Measurements from ENCODE around the gene MPZL2.

MPZL2 gene

DNA sequence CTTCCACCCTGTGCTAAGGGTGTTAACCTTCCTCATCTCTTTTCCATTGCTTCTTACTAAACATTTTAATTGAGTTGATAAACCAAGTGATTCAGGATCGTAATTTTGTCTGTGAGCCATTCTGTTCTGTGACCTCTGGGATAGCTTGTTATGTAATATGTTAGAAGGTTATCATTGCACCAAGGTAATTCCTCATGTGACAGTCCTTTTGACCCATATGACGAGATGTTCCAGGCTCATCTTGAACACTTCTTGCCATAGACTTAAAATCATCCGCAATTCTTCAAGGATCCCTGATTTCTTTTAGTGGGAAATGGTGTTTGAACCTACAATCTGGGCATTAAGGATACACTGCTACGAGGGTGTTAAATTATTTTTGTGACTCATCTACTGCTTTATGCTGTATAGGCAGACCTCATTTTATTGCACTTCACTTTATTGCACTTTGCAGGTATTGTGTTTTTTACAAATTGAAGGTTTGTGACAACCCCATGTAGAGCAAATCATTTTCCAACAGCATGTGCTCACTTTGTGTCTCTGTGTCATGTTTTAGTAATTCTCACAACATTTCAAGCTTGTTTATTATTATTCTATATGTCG, 19.0 kb upstream of the MPZL2 start:
- DNase-seq = no peak

DNA sequence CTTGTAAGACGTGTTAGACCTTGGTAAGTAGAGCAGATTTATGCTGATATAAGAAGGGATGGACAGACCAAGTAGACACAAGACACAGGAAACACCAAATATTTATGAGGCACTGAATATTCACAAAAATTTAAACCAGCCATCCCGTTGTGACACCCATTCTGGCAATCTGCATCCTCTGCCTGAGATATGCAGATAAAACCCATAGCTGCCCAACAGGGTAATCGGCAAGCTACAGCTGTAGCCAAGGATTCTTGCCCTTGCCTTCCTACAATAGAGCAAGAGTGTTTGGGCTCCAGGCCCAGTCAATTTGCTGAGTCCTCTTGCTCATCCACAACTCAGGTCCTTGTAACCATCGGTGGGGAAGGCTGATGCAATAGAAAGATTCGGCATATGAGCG, 18.5 kb upstream of the MPZL2 start:
- no peak for DNase-seq

DNA sequence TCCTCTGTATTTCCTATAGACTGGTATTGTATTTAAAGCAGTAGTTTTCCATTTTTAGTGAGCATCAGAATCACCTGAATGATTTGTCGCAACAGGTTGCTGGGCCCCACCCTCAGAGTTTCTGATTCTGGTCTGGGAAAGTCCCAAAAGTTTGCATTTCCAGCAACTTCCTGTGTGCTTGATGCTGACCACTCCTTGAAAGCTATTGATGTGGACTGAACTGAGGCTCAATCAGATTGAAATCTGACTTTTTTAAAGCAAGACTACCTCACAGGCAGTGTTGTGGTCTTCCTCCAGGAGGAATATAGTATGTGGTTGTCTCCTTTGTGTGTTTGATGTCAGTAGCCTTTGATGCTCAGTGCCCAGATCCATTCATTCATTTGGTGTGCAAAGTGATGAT, 17.2 kb upstream of the MPZL2 start:
- DNase-seq = no peak

DNA sequence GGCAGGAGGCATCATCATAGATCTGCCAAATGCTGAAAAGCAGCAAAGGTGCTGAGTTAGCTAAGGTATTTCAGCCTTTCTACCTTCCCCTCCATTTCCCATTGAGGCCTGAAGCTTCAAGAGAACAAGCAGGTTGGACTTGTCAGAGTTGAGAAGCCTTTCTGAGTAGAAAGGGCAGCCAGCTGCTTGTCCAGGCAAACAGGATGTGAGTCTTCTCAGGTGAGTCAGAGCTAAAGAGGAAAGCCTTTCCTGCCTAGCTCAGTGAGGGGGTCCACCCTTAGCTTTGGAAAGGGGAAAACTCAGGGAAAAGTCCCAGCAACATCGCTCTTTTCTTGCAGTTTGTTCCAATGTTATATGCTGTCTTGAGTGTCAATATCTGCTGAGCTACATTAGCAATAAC, 13.2 kb upstream of the MPZL2 start:
- DNase-seq = no peak

DNA sequence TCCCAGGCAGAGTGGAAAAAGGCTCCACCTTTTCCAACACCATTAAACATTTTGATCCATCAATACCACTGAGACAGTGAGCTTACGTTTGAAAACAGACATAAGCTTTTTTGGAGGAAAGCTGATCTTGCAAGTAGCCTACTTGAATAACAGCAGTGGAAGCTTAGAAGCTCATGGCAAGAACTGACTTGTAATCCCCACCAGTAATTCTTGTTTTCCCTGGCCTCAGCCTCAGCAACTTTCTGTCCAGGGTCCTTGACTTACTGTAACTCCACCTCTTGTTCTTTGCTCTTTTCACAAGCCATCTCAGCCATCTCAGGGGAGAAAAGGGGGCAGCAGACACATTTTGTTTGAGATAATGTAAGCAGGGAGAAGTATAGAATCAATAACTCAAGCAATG, 12.3 kb upstream of the MPZL2 start:
- DNase-seq = no peak

DNA sequence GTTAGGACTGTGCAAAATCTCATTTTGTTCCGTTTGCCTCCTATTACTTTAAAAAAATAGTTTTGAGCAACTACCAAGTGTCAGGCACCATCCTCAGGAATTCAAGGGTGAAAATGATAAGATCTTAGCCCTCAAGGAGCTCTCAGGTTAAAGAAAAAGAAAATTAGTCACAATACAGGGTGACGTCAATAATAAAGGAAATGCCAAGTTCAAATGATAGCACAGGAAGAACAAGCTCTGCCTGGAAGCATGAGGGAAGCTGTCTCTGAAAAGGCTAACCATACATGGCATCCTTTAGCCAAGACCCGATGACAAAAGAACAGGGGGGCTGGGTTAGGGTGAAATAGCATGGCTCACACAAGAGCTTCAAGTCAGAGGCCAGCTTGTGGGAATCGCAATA, 11.1 kb upstream of the MPZL2 start:
- no peak for DNase-seq

DNA sequence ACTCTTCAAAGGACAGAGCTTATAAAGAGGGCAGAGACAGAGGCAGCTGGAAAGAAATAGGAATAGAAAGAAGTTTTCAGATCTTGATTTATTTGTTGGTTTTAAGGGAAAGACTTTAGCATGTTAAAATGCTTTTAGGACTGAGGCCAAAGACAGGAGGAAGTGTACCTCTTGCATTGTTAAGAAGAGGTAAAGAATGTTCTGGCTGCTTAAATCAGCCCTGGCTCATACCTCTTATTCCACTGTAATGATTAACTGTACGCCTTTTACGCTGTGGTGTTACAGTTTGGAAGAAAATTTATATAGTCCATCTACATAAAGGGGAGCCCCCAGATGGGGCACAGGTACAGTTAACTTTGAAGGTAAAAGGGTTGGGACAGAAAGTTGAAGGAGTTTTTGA, 10.1 kb upstream of the MPZL2 start:
- no peak for DNase-seq

DNA sequence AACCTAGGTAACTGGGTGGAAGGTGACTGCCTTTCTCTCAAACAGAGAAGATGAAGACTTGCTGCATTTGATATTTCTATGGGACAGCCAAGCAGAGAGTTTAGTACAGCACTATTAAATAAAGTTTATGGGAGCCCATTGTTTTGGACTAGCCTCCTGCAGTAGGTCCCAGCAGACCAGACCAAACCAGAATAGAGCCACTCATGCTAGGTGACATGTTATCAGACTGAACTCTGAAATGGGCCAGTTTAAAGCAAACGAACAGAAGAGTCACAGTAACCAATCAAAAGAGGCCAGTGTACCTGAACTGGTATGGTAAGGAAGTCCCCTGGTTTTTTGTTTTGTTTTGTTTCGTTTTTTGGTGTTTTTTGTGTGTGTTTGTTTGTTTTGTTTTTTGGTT, 7.9 kb upstream of the MPZL2 start:
- DNase-seq = no peak

DNA sequence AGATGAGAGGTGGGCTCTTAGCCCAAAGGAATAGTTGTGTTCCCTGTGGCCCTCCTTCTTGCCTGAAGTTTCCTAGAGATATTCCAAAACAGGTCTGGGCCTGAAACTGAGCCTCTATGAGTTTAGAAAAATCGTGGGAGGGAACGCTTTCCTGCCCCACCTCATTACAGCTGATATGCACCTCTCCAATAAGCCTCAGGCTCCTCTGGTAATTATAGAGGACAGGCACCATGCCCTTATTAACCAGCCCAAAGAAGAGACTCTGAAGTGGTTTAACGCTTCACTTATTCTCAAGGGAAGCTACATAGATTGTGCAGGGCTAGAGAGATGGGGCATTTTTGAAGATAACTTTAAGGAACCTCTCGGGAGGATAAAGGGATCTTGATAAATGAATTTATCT, 3.4 kb upstream of the MPZL2 start:
- no peak for DNase-seq

DNA sequence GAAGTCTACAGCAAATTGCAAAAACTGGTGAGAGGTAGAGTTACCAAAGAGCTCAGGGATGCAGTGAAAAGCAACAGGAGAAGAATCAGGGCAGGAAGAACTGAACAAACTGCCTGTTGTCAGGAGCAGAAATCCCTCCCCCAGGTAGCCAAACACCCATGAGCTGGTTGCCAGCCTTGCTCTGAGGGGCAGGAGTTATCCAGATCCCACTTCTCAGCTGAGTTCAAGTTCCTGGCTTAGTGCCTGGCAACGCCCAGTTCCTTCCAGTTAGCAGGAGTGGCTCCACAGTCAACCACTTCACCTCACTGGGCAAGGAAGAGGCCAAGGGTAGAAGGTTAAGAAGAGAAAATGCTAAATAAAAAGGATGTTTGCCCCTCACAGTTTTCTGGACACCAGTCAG, 1.9 kb upstream of the MPZL2 start:
- no peak for DNase-seq

DNA sequence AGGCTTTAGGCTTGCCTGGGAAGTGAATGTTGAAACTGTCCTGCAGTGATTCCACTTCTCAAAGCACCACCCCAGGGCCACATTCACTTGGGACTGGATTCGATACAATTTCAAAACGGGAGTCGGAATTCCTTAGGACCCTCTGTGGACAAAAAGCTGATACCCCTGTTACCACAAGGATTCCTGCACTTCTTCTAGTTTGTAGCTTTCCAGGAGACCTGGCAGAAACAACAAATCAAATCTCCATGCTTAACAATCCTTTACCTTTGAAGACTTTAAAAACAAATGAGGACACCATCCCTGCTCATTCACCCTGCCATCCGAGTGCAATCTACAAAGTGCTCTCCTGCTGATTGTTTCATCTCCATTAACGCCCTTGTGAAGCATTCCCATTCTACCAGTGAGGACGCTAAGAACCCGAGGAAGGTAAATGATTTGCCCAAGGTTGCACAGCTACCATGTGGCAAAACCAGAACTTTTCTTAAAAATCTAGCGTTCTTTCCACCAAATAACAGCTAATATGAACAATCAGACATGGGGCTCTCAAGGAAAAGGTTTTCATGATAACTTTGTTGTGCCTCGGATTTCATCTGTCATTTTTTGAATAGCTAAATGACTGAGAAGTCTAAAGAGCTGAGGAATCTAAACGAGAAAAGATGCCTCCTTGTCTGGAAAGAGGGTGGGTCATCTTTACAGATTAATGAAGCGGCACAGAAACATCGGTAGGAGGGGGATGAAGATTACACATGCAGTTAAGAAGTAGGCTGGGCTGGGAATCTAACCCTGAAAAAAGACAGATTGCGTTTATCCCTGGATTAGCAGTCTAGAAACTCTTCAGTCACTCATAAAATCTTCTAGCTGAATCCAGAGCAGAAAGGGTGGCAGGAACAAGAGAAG, 720 bp upstream of the MPZL2 start:
- no peak for DNase-seq

DNA sequence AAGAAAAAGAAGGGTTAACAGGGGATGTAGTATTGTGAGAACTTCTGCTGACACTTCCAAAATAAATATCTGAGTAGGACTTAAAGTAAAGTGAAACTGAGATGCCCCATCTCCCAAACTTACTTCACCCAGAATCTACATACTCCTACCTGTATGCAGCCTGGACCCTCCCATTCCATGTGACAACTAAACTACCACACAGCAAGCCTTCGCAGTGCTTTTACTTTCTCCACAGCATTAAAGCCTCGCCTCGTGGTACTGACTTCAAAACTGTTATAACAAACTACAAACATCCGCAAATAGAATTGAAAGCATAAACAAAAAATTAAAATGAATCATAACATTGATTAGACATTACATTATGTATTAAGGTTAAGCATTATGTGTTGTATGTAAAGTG, 985 bp downstream of the MPZL2 start:
- no peak for DNase-seq

DNA sequence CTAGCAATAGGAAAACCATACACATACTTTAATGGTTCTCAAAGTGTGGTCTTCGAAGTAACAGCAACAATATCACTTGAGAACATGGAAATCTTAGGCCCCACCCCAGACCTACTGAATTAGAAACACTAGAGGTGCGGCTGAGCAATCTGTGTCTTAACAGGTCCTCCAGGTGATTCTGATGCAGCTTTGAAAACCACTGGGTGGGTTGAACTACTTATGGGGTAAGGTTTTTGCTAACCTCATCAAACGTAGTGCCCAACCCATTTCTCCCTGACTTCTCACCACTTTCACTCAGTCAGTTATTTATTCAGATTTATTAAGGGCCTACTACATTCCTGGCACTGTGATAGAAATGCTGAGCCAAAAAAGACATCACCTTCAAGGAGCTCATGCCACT, 3.7 kb downstream of the MPZL2 start:
- DNase-seq = no peak

DNA sequence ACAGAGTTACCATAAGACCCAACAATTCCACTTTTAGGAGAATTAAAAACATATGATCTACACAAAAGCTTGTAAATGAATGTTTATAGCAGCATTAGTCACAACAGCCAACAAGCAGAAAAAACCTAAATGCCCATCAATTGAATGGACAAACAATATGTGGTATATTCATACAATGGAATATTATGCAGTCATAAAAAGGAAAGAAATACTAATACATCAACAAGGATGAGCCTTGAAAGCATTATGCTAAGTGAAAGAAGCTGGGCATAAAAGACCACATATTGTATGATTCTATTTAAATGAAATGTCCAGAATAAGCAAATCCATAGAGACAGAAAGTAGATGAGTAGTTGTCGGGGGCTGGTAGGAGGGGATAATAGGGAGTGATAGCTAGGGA, 5.0 kb downstream of the MPZL2 start:
- DNase-seq = no peak

DNA sequence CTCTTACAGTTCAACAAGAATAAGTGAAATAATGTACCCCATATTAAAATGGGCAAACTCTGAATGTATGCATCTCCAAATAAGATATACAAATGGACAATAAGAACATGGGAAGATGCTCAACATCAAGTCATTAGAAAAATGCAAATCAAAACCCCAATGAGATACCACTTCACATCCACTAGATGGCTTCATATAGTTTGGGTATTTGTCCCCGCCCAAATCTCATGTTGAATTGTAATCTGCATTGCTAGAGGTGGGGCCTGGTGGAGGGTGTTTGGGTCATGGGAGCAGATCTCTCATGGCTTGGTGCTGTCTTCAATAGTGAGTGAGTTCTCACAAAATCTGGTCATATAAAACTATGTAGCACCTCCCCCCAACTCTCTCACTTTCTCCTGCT, 5.7 kb downstream of the MPZL2 start:
- DNase-seq = no peak

DNA sequence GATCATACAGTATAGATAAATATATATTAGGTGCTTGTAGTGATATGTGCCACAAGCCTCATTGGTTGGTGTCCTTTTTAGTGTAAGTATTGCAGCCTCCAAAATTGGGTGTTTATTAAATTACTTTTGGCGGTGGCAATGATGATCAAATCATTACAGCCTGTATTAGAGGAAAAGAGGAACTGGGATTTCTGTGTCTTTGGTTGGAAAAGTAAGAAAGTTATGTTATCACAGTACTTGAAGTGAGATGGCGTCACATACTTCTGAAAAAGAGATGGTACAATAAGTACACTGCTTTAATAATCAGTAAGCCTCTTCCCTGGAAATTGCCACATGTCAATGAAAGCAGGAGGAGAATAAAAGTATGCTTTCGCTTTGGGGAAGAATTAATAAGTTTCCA, 11.4 kb downstream of the MPZL2 start:
- no peak for DNase-seq

DNA sequence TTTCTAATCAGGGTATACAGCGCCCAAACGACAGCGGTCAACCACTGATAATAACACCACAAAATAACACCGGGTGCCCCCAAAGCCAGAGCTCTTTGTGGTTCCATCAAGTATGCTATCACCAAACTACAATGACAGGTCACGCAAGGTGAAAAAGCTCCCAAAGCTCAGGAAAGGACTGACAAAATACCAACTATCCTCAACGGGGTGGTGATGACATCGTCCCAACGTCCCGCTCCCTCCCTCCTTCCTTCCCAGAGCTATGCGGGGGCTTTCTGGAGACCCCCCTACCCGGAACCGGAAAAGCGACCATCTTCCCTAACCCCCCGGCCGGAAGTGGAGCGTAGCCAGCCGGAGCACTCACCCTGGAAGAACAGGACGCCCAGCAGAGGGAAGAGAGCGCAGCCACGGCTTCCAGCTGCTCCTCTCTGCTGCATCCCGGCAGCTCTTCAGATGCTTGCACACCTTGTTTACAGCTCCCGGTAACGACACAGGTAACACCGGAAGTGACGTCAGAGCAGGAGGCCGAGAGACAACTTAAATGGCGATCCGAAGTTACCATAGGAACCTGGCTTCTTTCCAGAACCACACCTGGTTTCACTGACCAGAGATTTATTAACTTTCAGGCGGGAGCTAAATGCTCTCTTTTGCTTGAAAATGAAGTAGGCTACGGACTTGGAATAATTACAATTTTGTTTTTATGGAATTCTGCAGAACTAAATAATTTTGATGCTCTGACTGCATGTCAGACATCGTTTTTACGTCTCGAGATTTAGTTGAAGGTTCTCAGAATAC, 12.0 kb downstream of the MPZL2 start, which contains the start of gene MPZL3:
MPZL3 (minus strand) TSS at position 508 of the 795 bp plus-strand sequence; CDS start at position 437, 71 bp downstream.
- DNase-seq = peak; percentile 87

DNA sequence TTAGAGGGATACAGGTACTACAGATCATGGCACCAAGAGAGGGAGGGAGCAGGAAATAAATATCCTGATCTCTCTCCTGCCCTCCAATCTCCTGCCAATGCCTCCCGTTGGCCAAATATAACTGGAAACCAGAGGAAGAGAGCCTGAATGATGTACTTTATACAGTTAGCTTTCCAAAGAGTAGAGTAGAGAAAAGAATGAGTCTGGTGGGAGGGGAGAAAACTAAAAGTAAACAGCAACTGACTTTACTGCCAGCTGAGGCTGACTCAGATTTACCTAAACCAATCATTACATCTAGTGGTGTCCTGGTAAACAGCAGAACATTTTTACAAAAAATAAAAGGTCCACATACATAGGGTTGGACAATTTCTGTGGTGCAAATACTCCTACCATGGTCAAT, 17.1 kb downstream of the MPZL2 start:
- no peak for DNase-seq

DNA sequence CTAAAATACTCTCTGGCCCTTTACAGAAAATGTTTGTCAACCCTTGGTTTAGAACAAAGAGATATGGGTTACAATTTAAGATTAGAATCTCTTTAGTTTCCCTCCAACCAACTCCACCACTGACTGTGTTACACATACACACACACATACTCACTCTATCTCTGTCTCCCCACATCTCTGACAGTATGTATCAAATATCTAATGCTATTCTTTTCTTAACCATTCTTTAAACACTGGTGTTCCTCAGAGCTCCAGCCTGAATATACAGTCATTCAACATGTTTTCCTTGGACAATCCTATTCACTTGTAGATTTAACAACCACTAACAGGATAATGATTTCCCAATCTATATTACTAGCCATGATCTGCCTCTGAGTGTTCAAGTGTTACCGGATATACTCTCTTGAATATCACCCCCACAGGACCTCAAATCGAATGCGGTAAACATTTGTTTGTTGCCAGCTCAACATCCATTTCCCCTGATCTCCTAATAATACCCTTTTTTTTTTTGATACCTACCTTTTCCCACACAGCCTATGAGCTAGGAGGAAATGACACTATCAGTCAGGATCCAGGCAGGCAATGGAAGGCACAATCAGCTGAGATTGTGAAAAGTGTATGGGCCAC, 18.0 kb downstream of the MPZL2 start:
- no peak for DNase-seq

DNA sequence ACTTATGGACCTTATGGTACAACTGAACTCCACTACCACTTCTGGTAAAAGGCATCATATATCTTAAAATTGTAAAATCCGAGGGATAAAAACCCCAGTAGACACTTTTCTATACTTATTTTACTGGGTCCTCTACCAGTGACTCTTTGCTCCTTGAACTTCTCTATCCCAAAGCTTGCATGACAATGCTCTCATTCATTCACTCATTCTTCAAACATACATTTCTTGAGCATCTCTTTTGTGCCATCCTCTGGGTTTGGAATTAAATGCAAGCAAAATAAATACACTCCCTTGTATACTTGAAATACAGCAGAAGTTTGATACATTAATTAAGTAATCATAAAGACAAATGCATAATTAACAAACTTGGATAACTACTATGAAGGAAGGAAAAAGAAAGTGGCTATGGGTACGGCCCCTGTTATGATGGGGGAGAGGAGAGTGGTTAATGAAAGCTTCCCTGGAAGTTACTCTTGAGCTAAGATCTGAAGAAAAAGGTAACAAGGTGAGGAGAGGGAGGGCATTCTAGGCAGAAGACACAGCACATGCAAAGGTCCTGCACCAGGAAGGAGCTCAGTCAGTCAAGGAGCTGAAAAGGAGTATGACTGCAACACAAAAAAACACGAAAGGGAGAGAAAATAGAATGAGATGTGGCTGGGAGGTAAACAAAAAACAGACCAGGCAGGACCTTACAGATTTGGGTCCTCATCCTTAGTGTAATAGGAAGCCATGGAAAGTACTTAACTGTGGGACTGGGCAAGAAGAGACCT, 19.9 kb downstream of the MPZL2 start:
- DNase-seq = no peak

DNA sequence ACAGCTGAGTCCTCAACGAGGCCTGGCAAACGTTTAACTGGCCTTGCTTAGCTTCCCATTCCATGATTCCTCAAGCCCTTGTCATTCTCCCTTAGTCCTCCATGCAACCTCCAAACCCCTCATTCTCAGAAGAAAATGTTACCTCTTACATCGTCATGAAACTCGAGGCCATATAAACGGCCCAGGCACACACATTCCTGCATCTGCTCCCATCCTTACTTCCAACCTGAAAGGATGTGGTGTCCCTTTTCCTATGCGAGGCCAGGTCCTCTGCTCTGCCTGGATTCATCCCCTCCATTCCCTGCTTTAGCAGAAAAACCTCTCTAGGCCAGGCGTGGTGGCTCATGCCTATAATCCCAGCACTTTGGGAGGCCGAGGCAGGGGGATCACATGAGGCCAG, 20.9 kb downstream of the MPZL2 start:
- no peak for DNase-seq

DNA sequence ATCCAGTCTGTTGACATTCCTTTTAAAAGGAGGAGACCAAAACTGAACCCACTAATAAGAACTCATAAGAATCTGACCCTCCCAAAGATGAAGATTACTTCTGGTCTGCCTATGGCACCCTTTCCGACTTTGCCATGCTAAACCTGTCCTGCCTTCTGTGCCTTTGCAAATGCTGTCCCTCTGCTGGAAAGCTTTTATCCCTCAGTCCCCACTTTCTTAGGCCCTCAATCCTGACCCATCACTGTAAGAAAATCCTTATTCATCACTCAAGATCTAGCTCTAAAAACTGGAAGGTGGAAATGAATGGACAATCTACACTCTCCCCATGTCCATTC, 22.4 kb downstream of the MPZL2 start:
- no peak for DNase-seq
